ENCODE data around the gene FRS3. TPM values are rescaled to one million over a fixed set of nuclear protein-coding genes. Genes with fewer than 3 reads are reported as not detected.
A peak's percentile ranks its signal among the peaks of the same experiment; 100 is the strongest.
"Not testable (repeated sequence)": the region's sequence is repeated elsewhere in the genome, so short reads cannot be mapped to it uniquely, and the experiment has no call there.

FRS3 gene
- polyA plus RNA-seq, 3 donors = 6.0 to 9.2 (median 8.6) TPM

DNA sequence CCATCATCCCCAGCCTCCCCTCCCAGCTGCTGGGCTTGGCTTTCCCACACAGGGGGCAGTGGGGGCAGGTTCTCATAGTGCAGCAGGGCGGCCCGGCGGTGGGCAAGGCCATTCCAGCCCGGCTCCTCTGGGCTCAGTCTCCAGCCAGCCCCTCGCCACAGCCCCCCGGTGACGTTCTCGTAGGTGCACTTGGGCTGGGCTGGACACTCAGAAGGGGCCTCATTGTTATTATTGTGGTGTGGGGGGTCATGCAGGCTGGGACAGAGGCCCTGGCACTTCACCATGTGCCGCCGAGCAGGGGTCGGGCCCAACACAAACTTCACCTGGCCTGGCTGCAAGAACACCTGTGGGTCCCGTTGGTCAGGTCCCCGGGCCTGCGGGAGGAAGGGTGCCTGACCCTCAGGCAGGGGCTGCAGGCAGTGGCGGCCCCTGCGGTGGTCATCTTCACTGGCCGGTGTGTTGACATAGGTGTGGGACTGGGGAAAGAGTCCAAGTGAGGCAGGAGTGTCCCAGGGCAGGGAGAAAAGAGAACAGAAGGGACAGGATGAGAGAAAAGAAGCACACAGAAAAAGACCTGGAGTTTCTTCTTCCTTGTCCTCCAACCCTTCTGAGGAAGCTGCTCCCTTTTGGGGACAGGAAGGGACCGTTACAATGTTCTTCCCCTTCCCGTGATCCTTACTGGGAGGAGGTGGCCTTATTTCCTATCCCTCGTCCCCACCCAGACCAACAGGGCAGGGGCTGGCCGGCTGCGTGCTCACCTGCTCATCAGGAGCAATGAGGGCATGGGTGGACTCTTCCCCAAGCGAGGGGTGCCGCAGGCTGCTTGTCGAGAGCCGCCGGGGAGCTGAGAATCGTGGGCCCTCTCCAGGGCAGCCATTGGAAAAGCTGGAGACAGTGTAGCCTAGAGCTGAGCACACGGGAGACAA is 8.4 kb downstream of the FRS3 start:
- DNase-seq = no peak

DNA sequence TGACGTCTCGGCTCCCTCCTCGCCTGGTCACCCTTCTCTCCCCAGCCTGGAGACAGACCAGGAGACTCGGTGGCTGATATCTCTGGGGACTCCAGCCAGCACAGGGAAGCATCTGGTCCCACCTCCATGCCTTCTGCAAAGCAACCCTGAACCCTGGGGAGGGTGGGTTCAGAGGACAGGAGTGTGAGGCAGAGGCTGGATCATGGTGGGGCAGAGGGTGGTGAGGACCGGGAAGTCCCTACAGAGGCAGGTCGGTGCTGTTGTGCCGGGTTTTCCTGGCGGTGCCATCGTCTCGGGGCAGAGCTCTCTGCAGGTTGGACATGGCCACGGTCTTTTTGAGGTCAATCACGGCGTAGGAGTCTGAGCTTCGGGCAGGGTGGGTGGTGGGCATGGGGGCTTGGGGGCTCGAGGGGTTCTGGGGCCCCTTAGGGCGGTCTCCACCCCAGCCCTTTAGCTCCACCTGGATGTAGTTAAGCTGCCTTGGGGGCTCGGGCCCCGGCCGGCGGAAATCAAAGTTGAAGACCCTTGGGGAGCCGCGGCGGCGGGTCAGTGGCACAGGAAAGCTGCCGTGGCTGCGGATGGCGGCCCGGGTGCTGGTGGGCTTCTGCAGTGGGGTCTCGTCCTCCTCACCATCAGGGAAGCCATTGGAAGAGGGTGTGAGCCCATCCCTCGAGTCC is 9.2 kb downstream of the FRS3 start:
- no peak for DNase-seq

DNA sequence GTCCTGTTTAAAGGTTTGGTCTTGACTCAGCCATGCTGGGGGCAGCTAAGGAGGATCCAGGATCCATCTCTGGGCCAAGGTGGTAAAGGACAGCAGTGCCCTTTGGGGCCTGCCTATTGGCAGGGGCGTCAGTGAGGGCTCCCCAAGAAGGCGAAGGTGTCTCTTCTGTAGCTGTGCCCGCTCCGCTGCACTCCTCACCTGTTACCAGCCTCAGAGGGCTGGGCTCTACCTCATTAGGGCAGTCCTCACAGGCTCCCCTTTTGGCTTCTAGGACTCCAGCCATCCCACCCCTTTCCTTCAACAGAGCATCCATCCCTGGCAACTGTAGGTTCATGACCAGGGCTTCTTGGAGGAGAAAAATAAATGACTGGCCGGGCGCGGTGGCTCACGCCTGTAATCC is 10.3 kb downstream of the FRS3 start:
- no peak for DNase-seq

DNA sequence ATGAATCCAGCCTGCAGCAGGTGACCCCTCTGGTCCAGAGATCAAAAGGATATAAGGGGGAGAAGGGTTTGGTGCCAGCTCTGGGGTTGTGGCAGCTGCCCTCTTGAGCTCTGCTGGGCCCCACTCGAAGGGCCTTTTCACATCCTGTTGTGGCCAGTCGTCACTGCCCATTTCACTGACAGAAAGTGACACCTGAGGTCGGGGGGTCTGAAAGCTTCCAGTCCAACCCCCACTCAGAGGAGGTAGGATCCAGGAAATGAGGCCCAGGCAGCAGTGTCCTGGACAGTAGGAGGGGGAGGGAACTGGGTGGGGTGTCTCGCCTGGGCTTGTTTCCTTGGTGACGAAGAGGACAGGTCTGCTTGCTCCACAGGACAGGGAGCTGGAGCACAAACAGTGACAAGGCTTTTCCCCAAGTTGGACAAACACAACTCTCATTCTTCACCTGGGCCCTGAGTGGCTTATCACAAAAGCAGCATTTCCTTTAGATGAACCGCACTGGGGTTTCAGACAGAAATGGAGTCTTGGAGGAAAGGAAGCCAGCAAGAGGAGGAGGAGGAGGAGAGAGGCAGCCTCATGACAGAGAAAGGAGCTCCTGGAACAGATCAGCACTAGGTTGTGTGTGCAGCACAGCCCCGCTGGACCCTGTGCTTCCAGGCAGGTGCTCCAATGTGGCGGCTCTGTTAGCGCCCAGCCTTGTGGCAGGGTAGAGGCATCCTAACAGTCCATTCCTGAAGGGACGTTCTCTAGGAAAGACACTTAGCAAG is 11.0 kb downstream of the FRS3 start:
- DNase-seq = peak; percentile 20

DNA sequence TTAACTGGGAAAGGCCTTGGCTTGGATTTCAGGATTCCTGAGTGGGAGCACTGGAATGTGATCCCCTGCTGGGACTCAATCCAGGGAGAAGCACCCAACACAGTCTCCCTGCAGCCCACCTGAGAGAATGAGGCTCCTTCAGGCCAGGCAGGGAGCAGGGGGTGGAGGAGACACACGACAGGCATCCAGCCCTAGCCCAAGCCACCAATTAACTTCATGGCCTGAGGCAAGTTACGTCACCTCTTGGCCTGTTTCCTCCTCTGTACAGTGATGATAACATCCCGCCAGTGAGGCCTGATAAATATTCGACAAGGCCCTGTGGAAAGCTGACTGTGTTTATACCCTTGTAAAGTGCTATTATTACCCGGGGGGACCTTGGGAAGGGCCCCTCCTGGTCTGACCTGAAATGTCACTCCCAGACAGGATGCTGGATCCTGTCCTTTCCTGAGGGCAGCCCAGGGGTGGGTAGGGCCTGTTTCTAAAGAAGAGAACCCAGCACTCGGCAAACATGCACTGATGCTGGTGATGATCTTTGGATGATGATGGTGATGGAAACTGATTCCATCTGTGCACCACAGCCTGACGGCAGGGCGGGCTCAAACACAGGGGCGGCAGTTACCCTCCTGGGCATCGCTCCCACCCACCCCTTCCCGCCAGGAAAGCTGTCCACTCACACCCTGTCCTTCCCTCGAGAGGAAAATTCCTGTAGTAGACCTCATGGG is 12.4 kb downstream of the FRS3 start:
- peak; percentile 39 for DNase-seq

DNA sequence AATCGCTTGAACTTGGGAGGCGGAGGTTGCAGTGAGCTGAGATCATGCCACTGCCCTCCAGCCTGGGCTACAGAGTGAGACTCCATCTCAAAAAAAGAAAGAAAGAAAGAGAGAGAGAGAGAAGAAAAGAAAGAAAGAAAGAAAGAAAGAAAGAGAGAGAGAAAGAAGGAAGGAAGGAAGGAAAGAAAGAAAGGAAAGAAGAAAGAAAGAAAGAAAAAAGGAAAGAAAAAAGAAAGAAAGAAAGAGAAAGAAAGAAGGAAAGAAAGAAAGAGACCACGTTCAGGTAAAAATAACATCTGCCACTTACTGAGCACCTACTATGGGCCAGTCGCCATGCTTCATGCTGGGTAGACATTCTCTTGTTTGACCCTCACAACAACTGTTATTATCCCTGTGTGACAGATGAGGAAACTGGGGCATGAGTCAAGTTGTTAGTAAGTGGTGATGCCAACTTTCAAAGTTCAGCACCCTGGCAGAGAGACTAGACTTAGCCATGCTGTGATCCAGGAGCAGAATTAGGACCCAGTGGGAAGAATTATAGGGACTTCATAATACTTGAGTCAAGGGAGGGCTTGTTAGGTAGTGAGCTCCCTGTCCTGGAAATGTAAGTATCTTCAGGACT is 13.5 kb downstream of the FRS3 start:
- DNase-seq = not testable (repeated sequence)

DNA sequence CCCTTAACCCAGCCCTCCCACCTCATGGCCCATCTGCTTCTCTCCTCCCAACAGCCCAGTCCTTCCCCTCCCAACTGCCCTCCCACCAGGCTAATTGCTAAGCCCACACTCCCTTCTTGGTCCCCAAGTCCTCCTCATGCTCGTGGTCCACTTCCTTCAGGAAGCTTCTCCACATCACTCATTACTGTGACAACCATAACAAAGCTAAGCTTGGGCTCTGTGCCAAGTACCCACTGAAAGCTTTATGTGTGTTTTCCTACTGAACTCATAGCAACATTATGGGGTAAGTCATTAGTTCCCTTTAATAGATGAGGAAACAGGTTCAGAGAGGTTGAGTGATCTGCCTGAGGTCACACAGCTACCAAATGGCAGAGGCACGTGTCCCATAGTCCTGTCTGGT is 16.2 kb downstream of the FRS3 start:
- DNase-seq = no peak

DNA sequence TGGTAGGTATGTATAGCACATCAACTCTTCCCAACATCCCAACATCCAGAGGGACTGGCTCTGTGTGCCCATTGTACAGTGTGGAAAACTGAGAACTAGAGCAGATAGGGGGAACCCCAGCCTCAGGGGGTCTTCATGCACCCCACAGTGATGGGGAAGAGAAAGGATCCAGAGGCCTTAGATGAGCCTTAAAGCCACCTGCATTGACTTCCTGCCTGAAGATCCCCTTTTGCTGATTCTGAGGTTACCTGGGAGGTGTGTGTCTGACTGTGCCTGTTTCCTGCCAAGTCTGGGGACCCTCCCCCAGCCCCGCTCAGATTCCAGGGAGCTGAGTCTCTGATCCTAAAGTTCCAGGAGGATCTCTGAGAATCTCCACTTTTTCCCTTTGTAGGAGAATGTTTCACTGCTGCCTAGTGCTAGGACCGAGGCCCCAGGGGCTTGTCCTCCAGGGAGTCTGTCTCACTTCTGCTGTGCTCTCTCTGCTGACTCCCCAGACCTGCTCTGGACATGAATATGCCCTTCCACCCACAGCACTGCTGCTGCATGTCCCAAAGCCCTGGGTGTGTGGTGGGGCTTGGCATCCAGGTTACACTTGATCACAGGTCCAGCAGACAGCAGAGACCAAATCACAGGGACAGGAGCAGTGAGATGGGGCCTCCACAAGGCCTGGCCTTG is 19.7 kb downstream of the FRS3 start:
- no peak for DNase-seq

DNA sequence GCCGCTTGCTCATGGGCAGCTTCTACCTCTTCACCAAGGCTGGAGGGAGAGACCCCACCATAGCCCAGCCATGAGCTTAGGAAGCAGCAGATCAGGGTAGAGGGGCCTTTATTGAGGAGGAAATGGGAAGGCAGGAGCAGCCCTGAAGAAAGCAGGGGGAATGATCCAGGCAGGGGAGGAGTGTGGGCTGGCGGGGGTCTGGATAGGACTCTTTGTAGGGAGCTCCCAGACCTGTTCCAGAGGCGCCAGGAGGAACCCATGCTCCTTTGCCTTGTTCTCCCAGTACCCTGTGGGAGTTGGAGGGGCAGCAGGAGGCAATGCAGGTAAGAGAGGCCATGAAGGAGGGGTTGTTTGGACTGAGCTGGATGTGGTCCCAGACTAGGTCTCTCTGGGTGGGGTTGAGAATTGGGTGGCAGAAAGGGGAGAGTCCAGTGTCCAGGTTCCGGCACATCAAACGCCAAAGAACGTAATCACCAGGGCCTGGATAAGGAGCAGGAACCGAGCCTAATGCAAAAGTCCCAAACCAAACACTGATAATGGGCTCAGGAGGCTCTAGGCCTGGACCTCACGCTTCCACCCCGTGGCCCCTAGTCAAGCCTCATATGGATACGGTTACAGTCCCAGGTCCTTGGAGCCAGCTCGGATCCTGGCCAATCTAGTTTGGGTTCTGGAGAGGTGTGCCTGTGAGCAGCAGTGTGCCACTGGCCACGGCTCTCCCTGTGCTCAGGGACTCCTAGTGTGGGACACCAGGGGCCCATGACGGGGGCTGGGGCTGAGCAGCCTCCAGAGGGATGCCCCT is 20.4 kb downstream of the FRS3 start:
- no peak for DNase-seq

DNA sequence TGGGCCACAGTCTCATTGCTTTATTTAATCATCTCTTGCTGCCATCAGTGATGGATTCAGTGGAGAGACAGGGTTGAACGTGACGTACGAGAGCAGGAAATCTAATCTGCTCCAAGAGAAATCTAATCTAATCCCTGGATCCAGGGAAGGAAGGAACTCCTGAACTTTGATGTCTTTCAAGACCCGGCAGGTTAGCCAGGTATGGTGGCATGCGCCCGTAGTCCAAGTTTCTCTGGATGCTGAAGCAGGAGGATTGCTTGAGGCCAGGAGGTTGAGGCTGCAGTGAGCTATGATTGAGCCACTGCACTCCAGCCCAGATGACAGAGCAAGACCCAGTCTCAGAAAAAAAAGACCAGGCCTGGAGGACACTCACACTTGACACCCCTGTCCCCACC is 21.1 kb downstream of the FRS3 start:
- no peak for DNase-seq

DNA sequence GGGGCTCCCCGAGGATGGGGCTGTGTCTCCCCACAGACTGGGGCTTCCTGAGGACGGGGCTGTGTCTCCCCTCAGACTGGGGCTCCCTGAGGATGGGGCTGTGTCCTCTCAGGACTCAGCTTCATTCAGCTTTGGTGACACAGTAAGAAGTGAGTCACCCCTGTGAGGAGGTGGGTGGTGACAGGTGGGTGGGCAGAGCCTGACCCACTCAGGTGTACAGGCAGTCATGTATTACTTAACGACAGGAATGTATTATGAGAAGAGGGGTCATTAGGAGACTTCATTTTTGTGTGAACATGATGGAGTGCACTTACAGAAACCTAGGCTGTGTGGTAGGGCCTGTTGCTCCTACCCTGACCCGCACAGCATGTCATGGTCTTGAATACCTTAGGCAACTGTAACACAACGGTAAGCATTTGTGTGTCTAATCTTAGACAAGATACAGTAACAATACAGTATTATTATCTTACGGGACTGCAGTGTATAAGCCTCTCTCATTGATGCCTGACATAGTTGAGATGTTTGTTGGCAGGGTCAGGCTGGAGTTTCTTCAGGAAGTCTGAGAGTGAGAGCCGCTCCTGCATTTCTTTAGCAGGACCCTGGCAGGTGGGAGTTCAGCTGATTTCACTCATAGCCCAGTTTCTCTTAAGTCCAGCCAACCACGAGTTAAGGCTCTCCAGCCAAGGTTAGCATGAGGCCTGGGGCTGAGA is 21.6 kb downstream of the FRS3 start:
- no peak for DNase-seq

DNA sequence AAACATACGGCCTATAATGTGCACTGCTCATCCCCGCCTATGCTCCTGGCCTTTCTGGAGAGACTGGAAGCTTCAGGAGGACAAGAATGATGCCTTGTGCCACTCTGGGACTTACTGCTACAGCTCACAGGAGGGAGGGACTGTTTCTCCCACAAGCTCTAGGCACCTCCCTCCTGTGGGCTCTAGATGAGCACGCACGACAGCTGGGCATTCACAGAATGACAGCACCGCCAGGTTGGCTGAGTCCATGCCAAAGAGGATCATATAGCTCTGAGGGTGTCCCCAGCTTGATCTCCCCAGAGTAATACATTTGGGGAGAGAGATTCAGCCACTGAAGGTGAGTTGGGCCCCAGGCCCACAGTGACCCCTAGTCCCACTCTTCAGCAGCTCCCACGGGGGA is 22.4 kb downstream of the FRS3 start:
- DNase-seq = no peak

DNA sequence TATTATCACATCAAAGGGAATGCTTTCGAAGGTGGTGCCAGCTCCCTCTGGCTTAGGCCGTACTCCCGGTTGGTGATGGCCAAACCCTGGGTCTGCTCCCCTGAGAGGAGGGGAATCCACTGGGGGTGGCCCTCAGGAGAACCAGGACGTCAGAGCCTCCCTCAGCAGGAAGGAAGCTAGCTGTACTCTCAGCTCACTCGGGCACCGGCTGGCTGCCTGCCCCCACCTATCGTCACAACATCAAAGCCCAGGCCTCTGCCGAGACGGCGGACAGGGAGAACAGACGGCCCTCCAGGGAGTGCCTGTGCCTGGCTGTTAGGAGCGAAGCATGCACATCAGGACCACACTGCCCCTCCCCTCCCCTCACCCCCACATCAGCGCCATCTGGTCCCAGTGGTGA is 23.3 kb downstream of the FRS3 start:
- no peak for DNase-seq

DNA sequence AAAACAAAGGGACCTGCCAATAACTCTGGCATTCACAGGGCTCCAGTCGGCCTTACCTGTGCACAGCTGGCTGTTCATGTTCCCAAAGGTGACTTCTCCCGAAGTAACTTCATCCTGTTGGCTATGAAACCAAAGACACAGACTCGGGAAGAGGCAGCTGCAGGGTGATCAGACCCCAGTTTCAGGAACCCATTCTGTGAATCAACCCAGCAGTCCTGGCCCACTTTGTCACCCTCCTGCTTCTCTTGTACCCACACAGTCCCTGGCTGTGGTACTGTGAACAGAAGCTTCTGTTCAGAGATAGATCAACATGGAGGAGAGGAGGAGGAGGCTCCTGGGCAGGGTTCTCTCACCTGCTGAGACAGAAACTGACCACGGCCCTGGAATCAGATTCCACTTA is 23.8 kb downstream of the FRS3 start:
- DNase-seq = no peak

DNA sequence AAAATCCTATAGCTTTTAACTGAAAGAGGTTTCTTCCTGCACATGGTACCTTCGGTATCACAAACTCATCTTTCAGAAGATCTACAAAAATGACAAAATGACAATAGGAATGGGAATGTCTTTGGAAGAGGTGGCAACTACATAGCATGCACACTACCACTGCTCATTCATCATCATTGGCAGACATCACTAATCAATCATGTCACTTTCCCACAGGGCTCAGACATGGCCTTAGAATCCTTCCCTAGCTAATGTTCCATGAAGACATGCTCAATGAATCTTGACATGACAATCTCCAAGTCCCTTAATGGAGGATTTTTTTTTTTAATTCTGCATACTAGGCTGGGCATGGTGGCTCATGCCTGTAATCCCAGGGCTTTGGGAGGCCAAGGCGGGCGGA is 29.3 kb downstream of the FRS3 start:
- no peak for DNase-seq

DNA sequence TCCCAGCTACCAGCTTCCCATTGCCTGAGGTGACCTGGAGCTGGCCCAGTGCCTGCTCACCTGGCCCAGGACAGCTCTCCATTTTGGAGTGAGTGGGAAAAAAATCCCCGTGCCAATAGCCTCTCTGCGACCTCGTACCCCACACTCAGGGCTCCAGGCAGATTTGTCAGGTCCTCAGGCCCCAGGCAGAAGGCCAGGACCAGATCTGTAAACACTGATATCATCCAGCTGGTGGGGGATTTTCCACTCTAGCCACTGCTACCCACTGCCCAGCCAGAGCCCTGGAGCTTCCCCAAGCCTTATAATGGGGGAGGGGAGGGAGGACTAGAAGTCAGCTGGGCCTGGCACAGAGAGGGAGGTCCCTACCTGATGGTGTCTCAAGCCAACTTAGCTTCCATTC is 31.2 kb downstream of the FRS3 start:
- no peak for DNase-seq

DNA sequence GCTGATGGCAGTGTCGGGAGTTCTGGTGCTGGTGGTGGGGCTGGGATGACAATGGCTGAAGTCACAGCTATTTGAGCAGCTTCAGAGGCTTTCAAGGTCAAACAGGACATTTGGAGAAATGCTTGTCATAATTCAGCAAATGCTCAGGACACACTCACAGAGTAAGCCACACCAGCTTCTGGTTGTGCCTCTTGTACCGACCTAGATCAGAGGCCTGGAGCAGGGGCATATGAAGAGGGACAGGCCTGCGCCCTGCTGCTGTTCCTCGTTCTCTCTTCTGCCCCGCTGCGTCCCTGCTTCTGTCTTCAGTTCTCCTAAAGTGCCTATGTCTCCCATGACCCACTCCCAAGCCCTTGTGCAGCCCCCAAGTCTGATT is 31.6 kb downstream of the FRS3 start:
- DNase-seq = no peak

DNA sequence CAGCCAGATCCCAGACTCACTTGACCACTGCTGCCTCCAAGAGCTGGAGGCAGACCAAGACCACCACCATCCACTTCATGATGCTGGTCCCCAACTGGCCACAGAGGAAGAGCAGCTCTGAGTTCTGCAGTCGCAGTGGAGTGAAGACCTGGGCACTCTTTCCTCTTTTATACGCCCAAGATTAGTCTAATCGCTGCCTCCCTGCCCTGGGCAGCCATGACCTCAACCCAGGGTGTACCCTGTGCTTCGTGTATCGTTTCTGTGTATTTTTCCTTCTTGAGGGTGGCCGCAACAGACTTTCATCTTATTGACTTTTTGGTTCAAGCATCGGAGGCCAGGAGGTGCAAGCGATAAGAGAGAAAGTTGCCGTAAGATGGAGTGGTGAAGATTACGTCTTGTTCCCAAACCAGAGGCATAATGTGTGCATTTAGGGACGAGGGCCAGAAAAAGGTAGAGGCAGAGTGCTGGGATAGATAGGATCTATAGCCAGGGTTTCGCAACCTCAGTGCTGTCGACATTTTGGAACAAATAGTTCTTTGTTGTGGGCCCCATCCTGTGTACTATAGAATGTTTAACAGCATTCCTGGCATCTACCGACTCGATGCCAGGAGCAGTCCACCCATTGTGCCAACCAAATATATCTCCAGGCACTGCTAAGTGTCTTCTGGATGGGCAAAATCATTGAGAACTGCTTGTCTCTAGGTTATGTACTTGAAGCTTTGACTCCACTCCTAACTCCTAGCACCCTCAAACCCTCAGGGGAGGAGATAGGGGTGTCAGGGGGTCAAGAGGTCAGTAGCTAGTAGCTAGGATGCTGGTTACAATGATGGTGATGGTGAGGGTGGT is 32.2 kb downstream of the FRS3 start, which contains the start of gene PGC:
Gene PGC (minus strand): TSS at position 142 of the 846 bp plus-strand sequence. CDS start 63 bp downstream, at position 79.
- DNase-seq = no peak
